SK-N-SH (cell line): ENCODE measurements around the gene ARF5.

Experiments used
- FOXJ3 ChIP-seq: sonication (generic); formaldehyde crosslinking; IDR thresholded peaks from 2 replicates; pipeline ENCODE4 v1.5.1; 2020; ENCODE audit warnings: mild to moderate bottlenecking, missing genetic modification reagents
- TAF1 ChIP-seq: IDR thresholded peaks from 2 replicates; pipeline ENCODE4 v1.6.1; 2012; ENCODE audit warnings: low read depth, mild to moderate bottlenecking, low read length, moderate library complexity, borderline replicate concordance
- TF ChIP-seq, protein P1 (sequence below): fragments of 200-600 bp; sonication (generic); IDR thresholded peaks from 2 replicates; pipeline ENCODE4 v1.6.1; 2017; ENCODE audit warnings: antibody characterized with exemption, mild to moderate bottlenecking, moderate library complexity

DNA sequence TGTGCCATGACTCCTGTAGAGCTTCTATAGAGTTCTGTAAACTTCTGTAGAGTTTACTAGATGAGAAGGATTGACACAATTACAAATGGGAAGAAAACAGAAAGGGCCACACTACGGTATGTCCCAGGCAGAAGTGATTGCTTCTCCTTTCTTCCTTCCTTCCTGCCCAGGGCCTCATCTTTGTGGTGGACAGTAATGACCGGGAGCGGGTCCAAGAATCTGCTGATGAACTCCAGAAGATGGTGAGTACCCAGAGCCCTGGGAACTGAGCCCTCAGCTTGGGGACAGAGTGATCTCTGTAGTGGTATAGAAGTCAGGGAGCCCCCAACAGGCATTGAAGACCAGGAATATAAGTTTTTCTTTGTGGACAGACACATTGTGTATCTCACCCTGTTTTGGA, 1.7 kb downstream of the ARF5 start:
- no peak for TF ChIP-seq FOXJ3
- TF ChIP-seq, protein P1, sequence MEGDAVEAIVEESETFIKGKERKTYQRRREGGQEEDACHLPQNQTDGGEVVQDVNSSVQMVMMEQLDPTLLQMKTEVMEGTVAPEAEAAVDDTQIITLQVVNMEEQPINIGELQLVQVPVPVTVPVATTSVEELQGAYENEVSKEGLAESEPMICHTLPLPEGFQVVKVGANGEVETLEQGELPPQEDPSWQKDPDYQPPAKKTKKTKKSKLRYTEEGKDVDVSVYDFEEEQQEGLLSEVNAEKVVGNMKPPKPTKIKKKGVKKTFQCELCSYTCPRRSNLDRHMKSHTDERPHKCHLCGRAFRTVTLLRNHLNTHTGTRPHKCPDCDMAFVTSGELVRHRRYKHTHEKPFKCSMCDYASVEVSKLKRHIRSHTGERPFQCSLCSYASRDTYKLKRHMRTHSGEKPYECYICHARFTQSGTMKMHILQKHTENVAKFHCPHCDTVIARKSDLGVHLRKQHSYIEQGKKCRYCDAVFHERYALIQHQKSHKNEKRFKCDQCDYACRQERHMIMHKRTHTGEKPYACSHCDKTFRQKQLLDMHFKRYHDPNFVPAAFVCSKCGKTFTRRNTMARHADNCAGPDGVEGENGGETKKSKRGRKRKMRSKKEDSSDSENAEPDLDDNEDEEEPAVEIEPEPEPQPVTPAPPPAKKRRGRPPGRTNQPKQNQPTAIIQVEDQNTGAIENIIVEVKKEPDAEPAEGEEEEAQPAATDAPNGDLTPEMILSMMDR, result no peak
- no peak for TF ChIP-seq TAF1
